NCI-H1417 treated with DMSO at 0.1 percent for 48 hours (cell line): ENCODE measurements around the gene ZFAND3.
"Not testable (repeated sequence)": the region's sequence is repeated elsewhere in the genome, so short reads cannot be mapped to it uniquely, and the experiment has no call there.

Experiments used
- DNase-seq: peaks from one replicate; lab custom pipeline; 2025; lab: John Stamatoyannopoulos, UW

Gene ZFAND3

DNA sequence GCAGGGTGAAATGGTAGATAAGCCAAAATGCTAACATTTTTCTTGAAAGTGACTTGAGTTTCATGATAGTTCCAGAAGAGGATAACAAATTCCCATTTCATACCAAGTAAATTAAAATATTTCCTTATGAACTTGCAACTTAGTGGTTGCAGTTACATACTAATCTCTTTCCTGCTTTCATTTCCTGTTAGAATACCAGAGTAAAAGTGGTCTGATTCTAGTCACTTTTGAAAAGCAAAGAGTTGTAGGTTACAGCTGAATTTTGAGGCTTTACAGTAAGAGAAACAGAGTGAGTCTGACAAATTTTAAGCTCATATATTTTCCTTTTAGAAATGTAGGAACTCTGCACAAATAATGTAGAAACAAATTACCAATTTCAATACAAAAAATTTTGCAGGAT is 117.4 kb downstream of the ZFAND3 start:
- DNase-seq: no peak

DNA sequence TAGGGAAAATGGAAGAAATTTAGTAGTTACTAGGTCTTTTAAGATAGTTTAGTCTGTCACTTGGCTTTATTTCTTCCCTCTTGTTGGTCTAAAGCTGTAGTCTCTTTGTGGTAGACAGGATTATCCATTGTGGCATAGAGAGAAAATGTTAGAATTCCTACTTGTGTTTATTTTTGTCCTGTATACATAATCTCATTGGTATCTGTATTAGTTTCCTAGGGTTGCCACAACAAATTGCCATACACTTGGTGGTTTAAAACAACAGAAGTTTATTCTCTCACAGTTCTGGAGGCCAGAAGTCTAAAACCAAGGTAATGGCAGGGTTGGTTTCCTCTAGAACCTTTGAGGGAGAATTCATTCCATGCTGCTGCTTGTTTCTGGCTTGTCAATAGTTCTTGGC is 119.4 kb downstream of the ZFAND3 start:
- no peak for DNase-seq

DNA sequence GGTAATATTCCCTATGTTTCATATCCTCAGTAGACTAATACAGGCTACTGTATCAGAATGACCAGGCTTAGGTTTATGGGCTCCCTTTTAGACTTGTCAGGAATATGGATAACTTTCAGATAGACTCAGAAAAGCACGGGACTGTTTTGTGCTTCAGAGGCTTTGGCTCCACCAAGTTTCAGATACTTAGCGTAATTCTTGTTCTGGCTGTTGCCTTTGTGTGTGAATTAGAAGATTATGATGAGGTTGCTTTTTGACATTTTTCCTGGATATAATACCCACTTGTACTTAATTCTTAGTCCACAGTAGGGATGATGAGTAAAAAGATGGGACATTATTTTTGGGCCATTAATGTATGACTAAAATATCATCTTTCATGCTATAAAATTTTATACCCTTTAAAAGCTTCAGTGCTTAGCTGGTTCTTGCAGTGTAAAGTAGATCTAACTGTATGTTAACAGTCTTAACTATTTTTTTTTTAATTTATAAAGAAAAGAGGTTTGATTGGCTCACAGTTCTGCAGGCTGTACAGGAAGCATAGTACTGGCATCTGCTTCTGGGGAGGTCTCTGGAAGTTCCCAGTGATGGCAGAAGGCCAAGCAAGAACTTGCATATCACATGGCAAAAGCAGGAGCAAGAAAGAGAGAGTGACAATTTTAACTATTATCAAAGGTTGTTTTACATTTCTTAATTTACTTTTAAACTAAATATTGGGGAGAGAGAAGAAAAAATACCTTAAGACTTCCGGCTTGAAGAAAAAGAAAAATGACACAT is 120.7 kb downstream of the ZFAND3 start:
- no peak for DNase-seq

DNA sequence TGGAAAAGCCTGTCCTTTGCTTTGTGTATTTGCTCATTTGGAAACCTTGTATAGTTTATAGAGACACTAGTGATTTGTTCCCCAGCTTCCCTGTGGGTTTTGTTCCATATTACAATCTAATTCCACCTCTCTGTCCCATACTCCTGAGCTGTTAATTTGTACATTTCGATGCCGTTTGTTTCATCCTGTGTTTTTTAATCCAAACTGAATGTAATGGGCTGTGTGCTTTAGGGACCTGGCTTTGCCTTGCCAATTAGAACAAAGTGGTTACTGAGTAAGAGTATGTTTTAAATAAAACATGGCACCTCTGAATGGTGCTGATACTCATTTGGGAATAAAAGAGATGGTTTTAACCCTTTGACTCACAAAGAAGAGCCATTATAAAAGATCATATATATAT is 122.3 kb downstream of the ZFAND3 start:
- no peak for DNase-seq

DNA sequence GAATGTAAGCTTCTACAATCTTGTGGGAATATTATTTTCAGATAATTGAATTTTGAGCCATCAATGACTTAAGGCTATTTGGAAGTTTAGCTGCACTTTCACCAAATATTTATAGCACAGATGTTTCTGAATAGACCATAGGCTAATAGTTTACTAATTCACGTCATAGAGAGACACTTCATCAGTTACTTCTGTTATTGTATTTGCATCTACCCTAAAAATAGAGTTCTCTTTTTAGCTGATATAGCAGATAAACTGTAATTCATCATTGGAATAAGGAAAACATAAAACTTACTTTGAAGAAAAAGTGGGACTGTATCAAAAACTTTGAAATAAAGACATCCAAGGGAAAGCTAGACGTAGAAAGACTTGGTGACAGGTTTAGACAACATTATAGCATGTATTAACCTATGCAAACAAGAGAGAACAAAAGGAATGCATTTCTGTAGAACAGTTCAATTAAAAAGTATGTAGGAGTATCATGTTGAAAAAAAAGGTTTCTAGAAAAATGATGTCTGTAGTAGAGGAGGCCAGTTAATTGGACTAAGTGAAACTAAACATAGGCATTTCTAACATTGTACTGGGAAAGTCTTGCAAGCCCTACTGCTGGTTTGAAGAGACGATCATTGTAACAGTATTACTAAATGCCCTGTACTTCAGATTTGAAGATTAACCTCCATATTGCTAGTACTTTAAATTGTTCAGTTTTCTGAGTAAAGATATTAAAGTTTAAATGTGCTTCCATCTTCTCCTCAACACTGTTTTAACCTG is 123.3 kb downstream of the ZFAND3 start:
- no peak for DNase-seq

DNA sequence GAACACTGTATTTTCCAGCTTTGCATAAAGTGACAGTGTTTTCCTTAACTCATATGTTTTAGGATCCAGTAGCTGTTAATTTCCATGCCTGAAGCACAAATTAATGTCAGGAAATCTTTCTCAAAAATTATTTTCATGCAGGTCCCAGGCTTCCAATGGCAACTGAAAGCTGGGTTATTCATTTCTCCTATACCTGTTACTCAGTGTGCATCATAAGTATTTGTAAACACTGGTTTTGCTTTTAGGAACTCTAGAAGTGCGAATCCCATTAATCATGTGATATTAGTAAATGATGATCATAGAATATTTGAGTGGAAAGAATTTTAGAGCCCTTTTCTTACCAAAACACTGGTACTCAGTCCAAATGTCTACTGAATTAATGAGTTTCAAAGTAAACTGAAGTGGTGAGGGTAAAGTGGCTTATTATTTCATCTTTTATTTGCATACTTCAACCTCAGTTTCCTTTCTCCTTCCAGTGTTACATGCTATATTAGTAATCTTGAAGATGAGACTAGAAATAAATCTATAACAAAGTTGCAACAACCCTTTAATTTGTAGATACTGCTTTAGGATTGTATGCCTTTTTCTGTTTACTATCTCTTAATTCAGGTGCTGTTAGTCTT is 124.0 kb downstream of the ZFAND3 start:
- no peak for DNase-seq

DNA sequence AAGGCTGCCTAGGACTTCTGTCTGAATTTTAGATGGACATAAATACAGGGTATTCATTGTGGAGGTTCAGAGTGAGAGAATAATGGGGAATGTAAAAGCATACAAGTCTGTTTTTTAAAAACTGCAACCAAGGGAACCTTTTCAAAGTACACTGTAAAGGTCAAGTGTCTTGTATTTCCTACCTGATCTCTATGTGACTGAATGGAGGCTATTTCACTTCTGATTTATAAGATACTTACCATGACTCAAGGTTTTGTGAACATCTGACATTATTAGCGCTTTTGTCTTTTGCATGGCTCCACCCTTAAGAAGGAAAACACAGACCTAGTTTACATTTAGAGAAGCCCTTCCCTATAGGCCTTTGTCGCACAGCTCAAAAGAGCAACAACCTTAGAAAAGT is 126.5 kb downstream of the ZFAND3 start:
- DNase-seq: no peak

DNA sequence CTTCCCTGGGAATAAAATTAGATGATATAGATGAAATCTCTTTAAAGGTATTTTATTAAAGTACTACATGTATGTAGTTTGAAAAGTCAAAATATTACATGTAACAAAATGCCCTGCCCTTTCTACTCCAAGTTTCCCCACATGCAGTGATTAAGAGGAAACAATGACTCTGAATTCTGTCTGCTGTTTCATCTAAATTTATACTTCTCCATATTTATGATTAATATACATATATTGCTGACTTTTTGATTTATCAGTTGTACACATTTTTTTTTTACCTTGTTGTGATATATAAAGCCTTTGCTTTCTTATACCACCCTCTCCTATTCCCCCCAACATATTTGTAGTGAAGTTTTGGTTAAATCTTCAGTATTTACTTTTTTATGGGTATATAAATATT is 127.9 kb downstream of the ZFAND3 start:
- no peak for DNase-seq

DNA sequence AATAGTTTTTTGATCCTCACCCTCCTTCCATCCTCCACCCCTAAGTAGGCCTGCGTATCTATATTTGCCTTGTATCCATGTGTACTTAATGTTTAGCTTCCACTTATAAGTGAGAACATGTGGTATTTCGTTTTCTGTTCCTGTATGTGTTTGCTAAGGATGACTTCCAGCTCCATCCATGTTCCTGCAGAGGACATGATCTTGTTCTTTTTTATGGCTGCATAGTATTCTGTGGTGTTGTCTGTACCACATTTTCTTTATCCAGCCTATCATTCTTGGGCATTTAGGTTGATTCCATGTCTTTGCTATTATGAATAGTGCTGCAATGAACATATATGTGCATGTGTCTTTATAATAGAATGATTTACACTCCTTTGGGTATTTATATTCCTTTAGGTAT is 129.1 kb downstream of the ZFAND3 start:
- DNase-seq: not testable (repeated sequence)

DNA sequence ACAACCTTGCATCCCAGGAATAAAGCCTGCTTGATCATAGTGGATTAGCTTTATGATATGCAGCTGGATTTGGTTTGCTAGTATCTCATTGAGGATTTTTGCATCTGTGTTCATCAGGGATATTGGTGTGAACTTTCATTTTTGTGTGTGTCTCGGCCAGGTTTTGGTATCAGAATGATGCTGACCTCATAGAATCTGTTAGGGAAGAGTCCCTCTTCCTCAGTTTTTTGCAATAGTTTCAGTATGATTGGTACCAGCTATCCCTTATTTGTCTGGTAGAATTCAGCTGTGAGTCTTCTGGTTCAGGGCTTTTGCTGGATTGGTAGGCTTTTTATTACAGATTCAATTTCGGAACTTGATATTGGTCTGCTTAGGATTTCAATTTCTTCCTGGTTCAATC is 132.5 kb downstream of the ZFAND3 start:
- DNase-seq: no peak

DNA sequence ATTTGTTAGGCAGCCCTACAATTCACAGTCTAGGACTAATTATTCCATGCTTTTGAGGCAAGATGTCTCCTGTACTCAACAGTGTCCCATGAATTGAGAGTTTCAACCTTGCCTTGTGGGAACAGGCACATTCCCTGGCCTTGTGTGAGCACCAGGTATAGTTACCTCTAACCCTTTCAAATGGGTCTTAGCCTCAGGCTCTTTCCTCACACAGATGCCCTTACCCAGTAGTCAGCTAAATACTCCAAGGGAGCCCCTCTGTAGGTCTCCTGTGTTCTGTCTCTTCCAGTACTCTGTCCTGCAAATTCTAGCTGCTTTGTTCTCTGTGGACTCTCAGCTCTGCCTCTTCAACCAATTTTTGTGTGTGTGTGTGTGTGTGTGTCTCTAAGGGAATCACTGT is 135.3 kb downstream of the ZFAND3 start:
- no peak for DNase-seq

DNA sequence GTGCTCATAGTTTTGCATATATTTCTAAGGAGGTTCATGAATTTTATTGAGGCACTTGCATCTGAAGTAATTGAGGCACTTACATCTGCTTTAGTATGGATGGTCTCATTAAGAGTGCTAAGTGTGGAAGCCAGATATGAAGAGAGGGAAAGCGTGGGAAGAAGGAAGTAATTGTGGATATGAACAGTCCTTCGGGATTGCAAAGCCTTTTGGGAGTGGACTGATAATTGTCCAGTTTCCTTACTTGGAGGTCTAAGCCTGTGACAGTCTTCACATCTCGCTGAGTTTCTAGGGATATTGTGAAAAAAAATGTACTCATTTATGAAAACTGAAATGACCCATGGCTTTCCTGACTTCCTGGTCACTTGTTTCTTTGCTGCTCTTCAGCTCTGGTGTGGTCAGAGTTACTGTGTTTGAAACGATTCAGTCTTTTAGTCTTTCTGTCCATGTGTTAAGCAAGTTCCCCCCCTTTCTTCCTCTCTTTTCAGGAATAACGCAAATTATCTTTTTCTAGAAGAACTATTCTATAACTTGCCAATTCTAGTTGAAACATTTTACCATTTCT is 137.3 kb downstream of the ZFAND3 start:
- no peak for DNase-seq

DNA sequence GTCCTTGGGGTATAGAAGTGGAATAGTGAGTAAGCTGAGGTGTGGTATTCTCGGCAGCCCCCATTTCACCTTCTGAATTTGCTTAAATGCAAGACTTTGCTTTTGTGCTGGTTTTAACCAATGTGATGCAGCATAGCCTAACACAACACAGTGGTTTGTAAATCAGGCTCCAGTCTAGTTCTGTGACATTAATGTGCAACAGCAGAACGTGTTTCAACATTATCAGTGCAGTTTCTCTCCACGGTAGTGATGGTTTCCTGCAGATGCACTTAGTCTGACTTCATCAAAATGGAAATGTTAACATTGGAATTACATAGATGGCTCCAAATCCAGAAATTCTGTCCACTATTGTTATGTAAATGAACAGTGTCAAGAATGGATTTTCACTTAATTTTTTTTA is 139.5 kb downstream of the ZFAND3 start:
- DNase-seq: no peak

DNA sequence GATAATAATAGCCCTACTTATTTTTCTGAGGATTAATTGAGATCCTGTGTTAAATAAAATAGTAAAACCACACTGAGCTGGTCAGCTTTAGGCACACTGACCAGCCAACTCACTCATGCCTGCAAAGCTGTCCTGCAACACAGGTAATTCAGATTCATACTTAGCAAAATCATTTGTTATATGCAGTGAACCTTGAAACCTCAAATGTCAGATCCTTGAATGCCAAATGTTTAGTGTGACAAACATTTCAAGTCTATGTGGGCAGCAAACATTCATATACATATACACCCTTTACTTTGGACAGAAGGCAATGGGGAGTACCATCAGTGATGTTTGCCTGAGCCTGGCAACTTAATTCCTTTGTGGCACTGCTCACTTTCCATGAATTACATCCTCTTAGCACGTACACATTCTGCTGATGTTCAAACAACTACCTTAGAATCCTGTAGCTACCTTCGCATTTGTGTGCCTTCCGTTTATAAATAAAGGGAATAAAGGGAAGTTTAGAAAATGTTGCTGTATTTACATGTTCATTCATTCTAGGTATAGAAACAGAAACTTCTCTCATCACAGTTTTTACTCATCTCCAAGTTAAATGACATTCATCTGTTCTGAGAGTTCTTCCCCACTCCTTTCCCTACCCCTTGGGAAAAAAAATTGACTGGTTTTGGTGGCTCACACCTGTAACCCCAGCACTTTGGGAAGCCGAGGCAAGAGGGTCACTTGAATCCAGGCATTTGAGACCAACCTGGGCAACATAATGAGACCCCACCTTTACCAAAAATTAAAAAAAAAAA is 140.8 kb downstream of the ZFAND3 start:
- no peak for DNase-seq

DNA sequence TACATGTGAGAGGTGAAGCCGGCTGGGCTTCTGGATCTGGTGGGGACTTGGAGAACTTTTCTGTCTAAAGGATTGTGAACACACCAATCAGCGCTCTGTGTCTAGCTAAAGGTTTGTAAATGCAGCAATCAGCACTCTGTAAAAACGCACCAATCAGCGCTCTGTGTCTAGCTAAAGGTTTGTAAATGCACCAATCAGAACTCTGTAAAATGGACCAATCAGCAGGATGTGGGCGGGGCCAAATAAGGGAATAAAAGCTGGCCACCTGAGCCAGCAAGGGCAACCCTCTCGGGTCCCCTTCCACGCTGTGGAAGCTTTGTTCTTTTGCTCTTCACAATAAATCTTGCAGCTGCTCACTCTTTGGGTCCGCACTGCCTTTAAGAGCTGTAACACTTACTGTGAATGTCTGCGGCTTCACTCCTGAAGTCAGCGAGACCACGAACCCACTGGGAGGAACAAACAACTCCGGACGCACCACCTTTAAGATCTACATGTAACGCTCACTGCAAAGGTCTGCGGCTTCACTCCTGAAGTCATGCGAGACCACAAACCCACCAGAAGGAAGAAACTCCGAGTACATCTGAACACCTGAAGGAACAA is 143.1 kb downstream of the ZFAND3 start:
- DNase-seq: not testable (repeated sequence)

DNA sequence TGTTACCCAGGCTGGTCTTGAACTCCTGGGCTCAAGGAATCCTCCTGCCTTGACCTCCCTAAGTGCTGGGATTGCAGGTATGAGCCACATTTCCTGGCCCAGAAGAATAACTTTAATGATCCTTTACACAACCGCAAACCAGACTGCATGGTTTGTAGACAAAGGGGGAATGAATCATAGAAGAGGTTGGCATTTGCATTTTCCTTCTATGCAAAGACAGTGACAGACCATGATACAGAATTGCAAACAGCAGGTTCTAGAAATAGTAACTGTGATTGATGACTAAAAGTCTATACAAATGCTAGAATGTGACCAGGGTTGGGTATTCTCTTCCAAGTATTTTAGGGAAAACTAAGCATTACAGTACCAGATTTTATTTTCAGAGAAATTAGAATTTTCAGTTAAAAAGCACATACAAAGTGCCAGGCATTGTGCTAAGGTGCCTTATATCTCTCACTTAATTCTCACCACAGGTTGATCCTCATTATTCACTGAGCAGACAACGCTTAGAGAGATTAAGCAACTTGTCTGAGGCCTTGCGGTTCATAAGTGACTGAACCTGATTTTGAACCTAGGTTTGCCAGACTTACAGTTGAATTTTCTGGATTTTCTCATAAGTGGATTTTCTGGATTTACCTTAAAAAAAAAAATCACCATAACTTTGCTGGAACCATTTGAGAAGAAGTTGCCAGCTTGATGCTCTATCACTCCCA is 146.6 kb downstream of the ZFAND3 start:
- DNase-seq: no peak

DNA sequence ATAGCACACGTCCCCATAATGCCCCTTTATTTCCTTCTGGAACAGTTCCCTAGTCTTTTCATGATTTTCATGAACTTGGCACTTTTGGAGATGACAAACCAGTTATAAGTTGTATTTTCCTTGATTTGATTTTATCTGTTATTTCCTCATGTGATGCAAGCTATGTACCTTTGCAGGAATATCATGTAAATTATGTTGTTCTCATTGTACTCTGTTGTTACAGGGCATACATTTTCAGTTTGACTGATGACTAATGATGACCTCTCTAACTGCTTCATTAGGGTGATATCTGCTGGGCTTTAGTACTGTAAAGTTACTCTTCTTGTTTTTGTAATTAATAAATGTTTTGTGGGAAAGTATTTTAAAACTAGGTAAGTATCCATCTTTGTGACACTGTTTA is 147.3 kb downstream of the ZFAND3 start:
- DNase-seq: no peak

DNA sequence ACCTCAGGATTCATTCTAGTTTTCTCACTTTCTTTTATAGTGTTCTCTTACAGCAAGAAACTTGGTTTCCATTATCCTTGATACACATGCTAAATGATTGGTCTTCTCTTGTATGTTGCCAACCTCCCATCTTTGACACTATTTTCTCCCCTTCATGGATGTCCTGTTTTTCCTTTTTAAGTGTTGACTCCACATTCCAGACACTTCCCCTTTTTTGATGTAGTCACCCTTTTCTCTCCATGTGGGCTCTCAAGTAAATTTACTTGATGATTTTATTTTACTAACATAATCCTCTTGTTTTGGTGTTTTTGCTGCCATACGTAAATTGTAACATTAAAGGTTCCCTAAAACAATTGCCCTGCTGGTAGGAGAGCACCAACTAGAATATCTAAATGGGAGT is 148.1 kb downstream of the ZFAND3 start:
- no peak for DNase-seq

DNA sequence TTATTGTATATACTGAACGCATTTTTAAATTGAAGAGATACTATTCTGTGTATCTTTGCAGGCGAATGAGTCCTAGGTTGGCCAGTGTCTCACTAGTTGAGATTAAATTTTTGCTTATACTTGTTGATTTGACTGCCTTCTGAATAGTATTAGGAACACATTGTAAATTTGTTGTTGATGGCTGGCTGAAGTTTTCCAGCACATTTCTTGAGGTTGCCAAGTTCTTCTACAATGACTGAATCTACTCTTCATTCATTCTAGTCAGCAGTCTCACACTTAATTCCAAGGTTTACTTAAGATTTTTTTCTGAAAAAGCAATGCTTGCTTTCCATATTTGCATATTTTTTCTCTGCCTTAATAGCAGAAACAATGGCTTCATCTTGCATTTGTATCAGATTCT is 151.7 kb downstream of the ZFAND3 start:
- DNase-seq: no peak

DNA sequence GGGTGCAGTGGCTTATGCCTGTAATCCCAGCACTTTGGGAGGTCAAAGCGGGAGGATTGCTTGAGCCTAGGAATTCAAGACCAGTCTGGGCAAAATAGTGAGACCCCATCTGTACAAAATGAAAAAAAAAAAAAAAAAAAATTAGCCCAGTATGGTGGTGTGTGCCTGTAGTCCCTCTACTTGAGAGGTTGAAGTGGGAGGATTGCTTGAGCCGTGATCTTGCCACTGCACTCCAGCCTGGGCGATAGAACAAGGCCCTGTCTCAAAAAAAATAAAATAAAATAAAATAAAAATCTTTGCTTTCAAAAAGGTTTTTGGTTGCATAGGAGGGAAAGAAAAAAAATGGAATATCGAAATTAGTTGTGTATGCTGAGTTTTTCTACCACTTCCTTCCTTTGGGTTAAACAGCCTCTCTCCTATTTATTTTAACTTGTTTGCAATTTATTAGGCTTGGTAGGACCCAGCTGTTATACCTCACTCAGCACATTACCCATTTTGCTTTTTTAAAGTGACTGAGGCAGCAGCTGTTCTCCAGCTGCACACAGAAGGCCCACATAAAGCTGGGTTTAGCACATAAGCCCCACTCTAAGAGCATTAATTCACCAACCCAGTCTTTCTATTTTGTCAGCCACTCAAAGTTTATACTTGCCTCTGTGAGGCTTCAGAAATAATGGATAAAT is 152.3 kb downstream of the ZFAND3 start:
- DNase-seq: no peak
